HG02798 (cell line): ENCODE measurements around the gene PLRG1.
"Not testable (repeated sequence)": the region's sequence is repeated elsewhere in the genome, so short reads cannot be mapped to it uniquely, and the experiment has no call there.

ENCODE experiments used
- ATAC-seq: cut with Tn5 transposase; IDR thresholded peaks from one replicate; pipeline ENCODE4 v1.9.1; 2021; ENCODE audit warnings: mild to moderate bottlenecking; ENCODE audit not compliant: unreplicated experiment, poor library complexity

PLRG1 gene

DNA sequence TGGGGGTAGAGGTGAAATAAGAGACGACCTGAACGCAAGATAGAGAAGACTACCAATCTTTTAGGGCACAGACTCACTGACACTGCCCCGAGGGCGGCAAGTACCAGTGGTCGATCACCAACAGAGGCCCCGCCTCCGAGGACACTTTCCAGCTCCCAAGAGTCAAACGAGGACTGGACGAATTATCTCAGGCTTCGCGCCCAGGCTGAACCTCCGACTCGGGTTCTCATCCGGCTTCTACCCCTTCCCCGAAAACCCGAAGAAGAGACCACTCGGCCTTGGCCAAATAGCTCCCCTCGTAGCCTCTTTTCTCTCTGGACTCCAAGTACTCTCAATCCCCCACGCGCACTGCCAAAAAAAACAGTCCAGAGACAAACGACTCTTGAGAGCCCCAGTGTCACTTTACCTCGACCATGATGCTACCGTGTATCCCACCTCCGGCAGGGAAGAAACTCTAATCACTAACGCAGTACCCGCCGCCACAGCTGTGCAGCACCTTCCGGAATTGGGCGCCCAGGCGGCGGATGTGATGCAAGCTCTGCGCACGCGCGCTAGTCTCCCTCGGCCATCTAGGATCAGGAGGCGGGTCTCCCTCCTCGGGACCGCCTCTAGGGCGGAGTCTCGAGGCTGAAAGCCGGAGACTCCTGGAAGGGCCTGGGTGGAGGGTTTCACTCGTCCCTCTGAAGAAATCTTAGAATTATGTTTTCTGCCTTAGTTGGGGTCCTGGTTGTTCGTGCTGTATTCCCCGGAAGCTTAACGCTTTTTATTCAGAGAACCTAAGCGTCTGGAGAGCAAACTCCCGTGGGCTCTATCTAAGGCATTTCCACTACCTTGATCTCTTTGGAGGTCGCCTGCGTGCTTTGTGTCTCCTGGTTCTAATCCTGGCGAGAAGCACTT, at the start of gene PLRG1:
TSS of gene PLRG1 (minus strand) at position 507 of the 897 bp plus-strand sequence. CDS start at position 415, 92 bp downstream.
- ATAC-seq, result peak; percentile 99

- ATAC-seq, result no peak
These were observed 47.9 kb upstream of the PLRG1 start for GRCh38 chr4:154597798-154598774.

GRCh38 chr4:154597281-154597680, 47.1 kb upstream of the PLRG1 start:
- not testable (repeated sequence) for ATAC-seq

GRCh38 chr4:154595807-154596206, 45.6 kb upstream of the PLRG1 start:
- no peak for ATAC-seq

DNA sequence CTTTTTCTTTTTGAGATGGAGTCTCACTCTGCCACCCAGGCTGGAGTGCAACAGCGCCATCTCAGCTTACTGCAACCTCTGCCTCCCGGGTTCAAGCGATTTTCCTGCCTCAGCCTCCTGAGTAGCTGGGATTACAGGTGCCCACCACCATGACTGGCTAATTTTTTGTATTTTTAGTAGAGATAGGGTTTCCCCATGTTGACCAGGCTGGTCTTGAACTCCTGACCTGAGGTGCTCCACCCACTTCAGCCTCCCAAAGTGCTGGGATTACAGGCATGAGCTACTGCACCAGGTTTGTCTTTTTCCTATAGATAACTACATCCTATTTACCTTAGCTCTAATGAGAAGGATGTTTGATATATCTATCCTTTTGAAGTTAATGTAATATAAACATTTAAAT, 44.1 kb upstream of the PLRG1 start:
- not testable (repeated sequence) for ATAC-seq

DNA sequence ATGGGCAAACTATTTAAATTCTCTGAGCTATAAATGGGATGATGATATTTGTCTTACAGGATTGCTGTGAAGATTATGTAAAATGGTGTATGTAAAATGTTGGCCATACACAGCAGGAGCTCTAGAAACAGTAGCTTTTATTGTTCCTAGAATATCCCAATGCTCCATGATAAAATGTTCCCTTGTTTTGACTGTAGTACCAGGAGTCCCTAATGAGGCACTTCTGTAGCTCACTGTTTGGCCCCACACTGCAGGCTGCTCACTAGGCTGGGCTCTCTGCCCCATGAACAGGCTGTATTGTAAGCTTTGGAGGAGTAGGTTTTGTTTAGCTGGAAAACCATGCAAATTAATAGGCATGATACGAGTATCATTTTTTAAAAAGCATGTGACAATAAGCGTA, 43.7 kb upstream of the PLRG1 start:
- ATAC-seq, result no peak

GRCh38 chr4:154591890-154592289, 41.7 kb upstream of the PLRG1 start:
- no peak for ATAC-seq

DNA sequence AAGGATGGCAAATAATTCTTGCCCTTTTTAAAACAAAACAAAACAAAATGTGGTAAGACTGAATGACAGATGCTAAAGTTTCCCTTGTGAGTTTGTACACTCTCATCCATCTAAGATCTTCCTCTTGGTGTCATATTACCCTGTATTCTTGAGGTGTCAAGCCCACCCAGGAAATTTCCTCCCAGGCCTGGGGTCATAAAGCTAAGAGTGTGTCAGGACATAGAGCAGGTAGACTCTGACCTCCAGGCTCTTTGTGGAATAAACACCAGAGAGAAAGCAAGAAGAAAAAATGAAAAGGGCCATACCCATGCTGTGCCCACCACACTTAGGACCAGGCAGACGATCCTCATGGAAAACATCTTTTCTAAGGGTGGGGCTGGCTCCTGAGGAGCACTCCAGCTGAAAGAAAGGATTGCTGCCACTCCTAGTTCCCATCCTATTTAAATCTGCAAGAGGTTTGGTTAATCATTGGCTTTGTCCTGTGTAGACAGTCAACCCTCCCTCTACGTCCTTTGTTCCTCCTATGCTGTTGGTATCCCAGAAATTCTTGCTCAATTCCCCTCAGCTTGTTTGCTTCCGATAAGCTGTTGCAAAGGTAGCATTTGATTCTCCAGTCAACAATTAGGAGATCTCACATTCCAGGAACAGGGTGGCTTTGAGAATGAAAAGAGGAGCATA, 40.3 kb upstream of the PLRG1 start, which contains the start of gene FGA:
TSS of gene FGA (minus strand) at position 414 of the 678 bp plus-strand sequence. CDS start at position 359, 55 bp downstream.
- no peak for ATAC-seq

DNA sequence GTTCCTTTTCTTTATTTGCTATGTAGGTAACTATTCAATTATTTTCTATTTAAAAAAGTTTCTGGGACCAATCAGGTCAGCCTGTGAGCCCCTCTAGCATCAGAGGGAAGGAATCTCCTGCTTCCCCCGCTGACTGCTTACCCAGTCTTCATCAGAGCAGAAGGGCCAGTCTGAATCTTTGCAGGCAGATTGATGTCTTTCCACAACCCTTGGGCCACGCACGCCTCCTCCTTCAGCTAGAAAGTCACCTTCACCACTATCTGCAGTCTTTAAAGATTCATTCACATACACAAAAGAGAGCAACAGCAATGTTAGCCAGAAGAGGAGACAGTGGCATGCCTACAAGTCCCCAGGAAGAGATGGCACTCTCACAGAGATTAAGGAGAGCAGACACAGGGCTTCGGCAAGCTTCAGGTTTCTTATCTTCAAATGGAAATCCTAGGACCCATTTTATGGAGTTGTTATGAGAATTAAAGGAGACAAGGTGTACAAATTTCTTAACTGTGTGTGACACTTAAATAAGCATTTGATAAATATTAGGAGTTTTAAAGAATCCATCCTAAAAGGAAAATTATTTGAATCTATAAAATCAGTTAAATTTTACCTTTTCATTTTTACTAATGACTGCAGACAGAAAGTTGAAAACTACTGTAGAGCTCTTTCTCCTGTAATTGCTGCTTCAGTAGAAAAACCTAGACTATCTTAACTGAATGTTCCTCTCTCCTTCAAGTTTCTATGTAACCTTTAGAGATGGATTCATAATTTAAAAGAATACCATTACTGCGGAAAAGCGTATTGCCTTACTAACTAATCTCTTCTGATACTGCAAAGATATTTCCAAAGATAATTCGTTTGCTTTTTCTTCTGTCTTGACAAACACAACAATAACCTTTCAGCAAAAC, 39.3 kb upstream of the PLRG1 start:
- ATAC-seq, result no peak

- no peak for ATAC-seq
These were observed 38.0 kb upstream of the PLRG1 start for GRCh38 chr4:154588198-154588597.

- ATAC-seq, result no peak
These were observed 36.3 kb upstream of the PLRG1 start for GRCh38 chr4:154586296-154587033.

- no peak for ATAC-seq
These were observed 35.3 kb upstream of the PLRG1 start for GRCh38 chr4:154585369-154586018.

- ATAC-seq, result no peak
These were observed 34.1 kb upstream of the PLRG1 start for GRCh38 chr4:154584259-154584658.

- no peak for ATAC-seq
These were observed 33.5 kb upstream of the PLRG1 start for GRCh38 chr4:154583677-154584076.

DNA sequence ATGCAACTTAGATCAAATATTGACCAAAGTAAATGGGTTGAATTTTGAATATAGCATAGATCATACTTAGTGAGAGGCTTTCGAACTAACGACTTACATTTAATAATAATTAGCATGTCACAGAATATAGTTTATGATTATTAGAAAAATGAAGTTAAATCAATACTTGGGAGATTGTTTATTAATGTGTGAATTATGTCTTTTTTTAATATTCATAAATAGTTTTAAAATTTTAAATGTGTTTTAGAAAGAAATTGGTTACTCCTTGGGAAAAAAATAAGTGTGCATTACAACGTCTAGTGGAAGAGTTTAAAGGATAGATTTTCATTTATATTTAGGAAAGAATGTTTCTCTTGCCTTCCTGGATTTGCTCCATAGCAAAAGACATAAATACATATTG, 33.0 kb upstream of the PLRG1 start:
- ATAC-seq, result no peak

GRCh38 chr4:154582723-154583122, 32.5 kb upstream of the PLRG1 start:
- no peak for ATAC-seq

DNA sequence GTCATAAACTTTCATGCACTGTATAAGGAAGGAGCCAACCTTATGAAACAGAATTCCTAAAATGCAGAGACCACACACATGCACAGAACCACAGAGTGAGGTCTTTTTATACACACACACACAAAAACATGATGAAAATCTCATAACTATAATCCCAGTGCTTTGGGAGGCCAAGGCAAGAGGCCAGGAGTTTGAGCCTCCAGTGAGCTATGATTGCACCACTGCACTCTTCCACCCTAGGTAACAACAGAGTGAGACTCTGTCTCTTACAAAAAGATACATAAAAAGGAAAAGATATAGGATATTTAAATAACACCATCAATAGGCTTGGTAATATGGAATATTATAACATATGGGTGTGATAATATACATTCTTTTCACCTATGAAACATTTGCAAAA, 29.7 kb upstream of the PLRG1 start:
- ATAC-seq, result no peak

- ATAC-seq, result no peak
These were observed 28.7 kb upstream of the PLRG1 start for GRCh38 chr4:154578919-154579318.
